ENCODE results near the gene LY6G6F.

LY6G6F gene

GRCh38 chr6:31727034-31727716 lies 20.5 kb downstream of the LY6G6F start:
- no peak for DNase-seq

DNA sequence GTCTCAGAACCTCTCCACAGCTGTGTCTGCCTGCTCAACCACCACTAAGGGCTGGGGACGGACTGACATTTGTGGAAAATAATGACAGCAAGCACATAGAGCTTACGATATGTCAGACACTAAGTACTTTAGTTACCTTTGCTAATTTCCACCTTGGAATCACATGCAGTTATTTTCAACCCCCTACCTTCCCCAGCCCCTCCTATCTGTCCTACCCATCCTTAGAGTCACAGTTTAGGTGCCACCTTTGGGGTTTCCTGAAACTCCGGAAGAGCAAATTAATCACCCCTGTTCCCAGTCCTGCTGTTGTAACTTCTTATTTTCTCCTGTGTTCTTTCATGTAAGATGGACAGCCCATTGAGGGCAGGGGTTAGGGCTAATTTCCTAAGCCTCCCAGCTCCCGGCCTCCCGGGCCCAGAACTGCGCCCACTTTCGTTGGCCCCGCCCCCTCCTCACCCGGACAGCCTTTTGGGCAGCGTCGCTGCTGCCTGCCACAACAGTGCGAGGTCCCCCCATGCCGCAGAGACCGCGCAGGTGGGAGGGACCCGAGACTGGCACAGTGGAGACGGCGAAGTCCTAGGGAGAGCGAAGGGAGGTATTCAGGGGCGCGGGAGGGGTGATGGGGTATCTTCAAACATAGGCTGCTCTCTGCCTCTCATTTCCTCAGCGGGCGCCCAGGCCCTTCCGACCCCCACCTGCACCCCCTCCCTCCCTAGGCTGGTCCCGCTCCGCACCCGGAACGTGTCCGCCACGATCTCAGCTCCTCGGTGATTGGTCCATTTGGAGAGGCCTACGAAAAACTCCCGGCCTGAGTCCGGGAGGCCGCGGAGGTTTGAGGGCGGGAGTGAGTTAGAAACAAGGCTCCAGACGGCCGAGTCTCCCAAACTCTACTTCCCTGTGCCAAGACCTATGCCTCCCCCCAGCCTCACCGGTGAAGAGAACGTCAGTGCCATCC lies 21.3 kb downstream of the LY6G6F start:
- DNase-seq: no peak

DNA sequence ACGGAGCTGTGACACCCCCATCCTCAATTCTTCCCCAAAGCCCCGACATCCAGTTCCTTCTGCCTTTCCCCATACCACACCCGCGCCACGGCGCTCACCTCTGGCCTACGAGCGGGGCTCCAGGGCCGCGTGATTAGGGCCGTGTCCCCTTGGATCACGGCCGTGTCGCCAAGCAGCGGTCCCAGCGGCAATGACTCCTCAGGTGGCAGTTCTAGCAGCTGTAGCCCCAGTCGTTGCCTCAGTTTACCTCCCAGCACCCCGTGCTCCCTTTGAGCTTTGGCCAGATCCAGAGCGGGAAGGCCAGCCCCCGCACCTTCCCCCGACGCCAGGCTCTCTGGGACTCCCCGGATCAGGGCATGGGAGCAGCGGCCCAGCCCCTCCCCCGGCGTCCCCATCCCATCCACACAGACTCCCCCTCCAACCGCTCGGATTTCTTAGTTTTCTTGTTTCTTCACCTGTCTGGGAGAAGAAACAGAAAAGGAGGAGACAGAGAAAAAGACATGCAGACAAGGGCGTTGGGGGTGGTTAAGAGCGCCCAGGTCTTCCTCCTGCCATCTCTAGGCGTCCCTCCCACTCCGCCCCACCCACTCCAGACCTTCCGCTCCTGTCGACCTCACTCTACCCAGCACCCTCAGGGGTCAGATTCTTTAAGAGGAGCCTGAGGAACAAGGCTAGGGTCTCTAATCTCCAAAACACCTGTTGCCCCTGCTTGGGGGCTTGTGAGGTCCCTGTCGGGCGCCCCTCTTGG lies 22.3 kb downstream of the LY6G6F start, which contains the start of gene DDAH2:
DDAH2 (minus strand) TSS at position 533 of the 748 bp plus-strand sequence; CDS start at position 395, 138 bp downstream.
- no peak for DNase-seq

DNA sequence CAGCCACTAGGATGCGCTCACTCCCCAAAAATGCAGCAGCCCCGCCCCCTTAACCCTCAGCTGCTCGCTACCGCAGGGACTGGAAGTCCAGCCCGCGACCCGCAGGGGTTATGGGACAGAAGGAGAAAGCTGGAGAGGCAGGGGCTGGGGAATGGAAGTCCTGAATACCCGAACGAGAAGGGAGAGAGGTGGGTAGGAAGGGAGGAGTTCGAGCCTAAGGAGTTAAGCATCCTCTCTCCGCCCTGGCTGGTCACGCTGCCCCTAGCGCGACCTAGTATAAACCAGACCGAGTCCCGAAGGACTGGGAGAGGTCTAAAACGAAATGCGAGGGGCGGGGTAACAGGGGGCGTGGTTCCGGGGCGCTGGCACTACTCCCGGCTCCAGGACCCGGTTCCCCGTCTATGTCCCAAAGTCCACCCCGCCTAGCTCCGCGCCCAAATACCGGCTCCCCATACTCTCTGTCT lies 22.9 kb downstream of the LY6G6F start:
- DNase-seq: no peak

GRCh38 chr6:31729979-31730630 lies 23.4 kb downstream of the LY6G6F start:
- DNase-seq: no peak

GRCh38 chr6:31730631-31731086 lies 24.0 kb downstream of the LY6G6F start:
- DNase-seq: no peak

DNA sequence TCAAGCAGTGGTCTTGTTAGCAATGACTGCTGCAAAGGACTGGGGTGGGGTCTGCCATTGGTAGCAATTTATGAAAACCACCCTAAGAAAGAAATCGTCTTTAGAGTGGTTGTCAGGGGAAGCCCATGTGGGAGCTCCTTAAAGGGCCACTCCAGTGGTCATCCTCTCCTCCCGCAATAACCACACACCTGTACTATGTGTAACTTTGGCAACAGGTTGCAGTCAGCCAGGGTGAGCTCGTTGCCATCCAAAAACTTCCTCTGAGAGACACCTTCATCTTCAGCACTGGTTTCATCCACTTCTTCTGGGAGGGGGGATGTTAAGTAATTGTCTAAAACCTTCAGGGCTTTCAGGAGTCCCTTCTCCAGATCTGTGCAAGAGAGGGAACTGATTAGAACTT lies 25.4 kb downstream of the LY6G6F start:
- DNase-seq: no peak

DNA sequence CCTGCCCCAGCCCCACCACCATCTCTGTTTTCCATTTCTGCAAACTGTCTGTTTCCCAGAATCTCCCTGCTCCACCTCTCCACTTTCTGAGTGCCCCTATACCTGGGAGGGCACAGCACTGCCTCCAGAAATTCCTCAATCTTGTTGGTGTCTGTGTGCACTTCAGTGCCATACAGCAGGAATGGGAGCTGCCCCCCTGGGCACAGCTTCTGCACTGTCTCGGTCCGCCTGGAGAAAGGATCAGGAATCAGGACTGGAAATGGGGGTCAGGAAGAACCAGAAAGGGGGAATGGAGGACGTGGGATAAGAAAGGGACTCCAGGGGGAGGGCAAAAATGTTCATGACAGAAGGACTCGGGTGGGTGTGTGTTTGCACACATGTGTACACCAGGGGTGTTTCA lies 27.1 kb downstream of the LY6G6F start:
- no peak for DNase-seq

GRCh38 chr6:31734247-31734820 lies 27.7 kb downstream of the LY6G6F start:
- no peak for DNase-seq

DNA sequence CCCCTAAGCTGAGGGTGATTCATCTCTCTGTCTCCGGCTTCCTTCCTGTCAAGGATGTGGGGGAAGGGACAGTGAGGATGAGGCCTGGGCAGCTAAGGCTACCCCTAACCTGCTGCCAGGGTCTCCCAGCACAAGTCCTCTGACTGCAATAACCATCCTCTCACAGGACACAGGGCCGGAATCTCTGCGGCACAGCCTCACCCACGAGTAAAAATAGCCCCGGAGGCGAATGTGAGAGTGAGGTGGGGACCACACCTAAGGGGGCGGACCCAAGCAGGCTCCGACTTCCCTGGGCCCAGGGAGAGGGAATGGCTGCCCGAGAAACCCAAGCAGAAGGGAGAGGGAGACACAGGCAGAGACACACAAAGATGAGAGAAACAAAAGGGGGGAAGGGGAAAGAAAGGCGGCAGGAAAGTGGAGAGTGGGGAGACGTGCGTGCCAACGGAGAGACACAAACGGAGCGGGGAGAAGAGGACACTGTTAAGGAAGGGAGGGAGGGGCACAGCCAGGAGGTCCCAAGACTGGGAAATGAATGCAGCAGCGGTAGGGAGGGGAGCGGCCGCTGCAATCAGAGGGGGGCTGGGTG lies 28.2 kb downstream of the LY6G6F start:
- no peak for DNase-seq

DNA sequence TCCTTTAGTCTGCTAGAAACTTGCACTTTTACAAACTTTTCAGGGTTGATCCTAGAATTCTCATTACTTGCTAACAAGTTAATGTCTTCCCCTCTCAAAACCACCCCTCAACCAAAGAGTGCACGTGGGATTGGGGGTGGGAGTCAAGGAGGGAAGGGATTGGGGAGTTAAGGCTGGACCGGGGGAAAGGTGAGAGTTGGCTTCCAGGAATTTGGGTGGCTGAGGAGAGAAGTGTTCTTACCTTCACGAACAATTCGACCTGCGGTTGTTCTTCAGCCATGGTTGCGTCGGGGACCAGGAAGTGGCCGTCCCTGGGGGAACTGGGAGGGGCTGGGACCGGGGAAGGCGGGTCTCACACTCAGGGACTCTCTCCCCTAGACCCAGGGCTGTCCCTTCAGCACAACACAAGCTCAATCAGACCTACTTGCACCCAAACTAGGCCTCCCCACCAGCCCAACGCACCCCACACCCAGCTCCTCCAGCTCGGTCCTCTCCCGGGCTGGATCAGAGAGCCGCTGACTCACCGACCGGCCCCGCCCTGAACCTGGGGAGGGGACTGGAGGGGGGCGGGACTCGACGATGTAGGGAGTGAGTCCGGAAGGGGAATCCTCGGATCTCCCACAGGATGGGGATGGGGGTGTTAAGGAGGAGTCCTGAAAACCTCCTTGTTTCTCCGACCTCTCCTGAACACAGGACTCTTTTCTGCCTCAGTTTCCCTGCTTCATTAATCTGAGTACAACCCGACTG lies 29.5 kb downstream of the LY6G6F start, which contains the start of gene CLIC1:
CLIC1 (minus strand) TSS at position 510 of the 747 bp plus-strand sequence; CDS start at position 280, 230 bp downstream.
- no peak for DNase-seq

- no peak for DNase-seq
Measured at GRCh38 chr6:31736768-31737314, 30.2 kb downstream of the LY6G6F start.

- no peak for DNase-seq
Measured at GRCh38 chr6:31737315-31737990, 30.8 kb downstream of the LY6G6F start.

DNA sequence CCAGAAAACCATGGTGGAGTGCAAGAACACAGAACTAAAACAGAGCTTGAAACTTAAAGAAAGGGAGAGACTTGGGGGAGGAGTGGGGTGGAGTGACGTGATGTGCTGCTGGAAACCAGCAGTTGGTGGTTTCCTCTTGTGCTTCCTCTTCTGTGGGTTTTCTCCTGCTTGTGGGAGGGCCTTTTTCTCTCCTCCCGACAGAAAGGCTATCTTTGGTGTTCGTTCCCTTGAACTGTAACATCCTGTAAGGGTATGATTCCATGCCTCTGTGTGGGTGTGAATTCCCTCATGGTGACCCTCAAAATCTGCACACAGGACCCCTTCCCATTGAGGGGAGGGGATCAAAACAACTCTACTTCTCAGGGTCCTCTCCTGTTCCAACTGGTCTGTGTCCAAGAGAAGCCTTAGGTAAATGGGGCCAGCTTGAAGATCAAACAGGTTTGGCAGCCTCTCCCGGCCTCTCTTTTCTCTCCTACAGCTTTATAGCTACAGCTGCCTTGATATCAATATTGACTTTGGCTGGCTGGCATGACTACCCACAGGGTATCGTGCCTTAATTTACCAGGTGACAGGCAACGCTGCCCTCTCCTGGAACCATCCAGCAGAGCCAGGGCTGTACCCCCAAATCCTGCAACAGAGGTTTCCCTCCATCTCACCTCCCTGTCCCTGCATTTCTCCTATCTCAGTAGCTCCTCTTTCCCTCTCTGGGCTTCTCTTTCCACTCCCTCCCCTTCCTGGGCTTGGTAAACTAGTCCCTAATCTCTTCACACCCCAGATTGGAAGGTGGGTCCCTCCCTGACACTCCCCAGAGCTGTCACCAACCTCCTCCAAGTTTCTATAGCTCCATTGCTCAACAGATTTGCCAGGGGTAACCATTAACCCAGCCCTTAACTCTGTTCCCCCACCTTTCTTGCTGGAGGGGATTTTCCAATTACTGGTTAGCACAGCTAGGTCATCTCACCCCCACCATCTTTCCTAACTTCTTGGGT lies 31.6 kb downstream of the LY6G6F start:
- DNase-seq: no peak

GRCh38 chr6:31739639-31740396 lies 33.2 kb downstream of the LY6G6F start, which contains the start of gene MSH5:
TSS of gene MSH5 (plus strand) at chr6:31740005. CDS start at chr6:31740467, 462 bp downstream.
- DNase-seq: peak; percentile 94

GRCh38 chr6:31740397-31741223 lies 33.9 kb downstream of the LY6G6F start:
- DNase-seq: no peak

GRCh38 chr6:31741815-31742214 lies 35.1 kb downstream of the LY6G6F start:
- no peak for DNase-seq
